IMR-90 (cell line): Measurements from ENCODE around the gene PSD2. TPM values are rescaled to one million over a fixed set of nuclear protein-coding genes. Genes with fewer than 3 reads are reported as not detected.

Source experiments
- ATAC-seq: fragments of 200-7000 bp; cut with Tn5 transposase; 2 replicates; pipeline ENCODE4 v1.9.1; 2020; ENCODE audit warnings: low read depth, mild to moderate bottlenecking, moderate library complexity
- BruUV-seq: library from RNA; stranded (reverse); fragments of 400-500 nt; replicated peaks from 2 replicates; lab custom pipeline; 2021; lab: Mats Ljungman, UMichigan
- CTCF ChIA-PET: fragments of 300-600 bp; formaldehyde crosslinking; extraction: SDS; loops from one replicate; lab custom pipeline; 2021; ENCODE audit warnings: antibody characterized with exemption; lab: Yijun Ruan, JAX
- POLR2A ChIA-PET: fragments of 300-600 bp; sonication (Branson Sonifier 250); formaldehyde crosslinking; loops from one replicate; lab custom pipeline; 2022; ENCODE audit warnings: antibody characterized with exemption; ENCODE audit not compliant: unreplicated experiment; lab: Charles Lee
- DNase-seq: peaks from one replicate; pipeline ENCODE4 v3.0.0; 2013
- H2AFZ ChIP-seq: replicated peaks from 2 replicates; pipeline ENCODE3; 2013; ENCODE audit warnings: low read length, mild to moderate bottlenecking; ENCODE audit not compliant: poor library complexity
- H2AK5ac ChIP-seq: 2 replicates; pipeline ENCODE4 v1.6.1; 2013; ENCODE audit warnings: low read depth, low read length, inconsistent platforms
- H2AK9ac ChIP-seq: replicated peaks from 2 replicates; pipeline ENCODE3; 2013; ENCODE audit warnings: mild to moderate bottlenecking, low read depth, low read length, moderate library complexity; ENCODE audit not compliant: poor library complexity
- H2BK120ac ChIP-seq: 2 replicates; pipeline ENCODE4 v1.6.1; 2013; ENCODE audit warnings: low read depth, low read length, inconsistent platforms
- H2BK15ac ChIP-seq: 3 replicates; pipeline ENCODE4 v1.6.1; 2013; ENCODE audit warnings: low read depth, low read length, inconsistent platforms
- H2BK20ac ChIP-seq: 2 replicates; pipeline ENCODE4 v1.6.1; 2013; ENCODE audit warnings: low read depth, mild to moderate bottlenecking, inconsistent platforms, low read length, moderate library complexity
- H2BK5ac ChIP-seq: 2 replicates; pipeline ENCODE4 v1.6.1; 2013; ENCODE audit warnings: mild to moderate bottlenecking, low read depth, low read length, inconsistent platforms; ENCODE audit not compliant: poor library complexity, severe bottlenecking
- H3K14ac ChIP-seq: replicated peaks from 2 replicates; pipeline ENCODE4 v1.6.1; 2013; ENCODE audit warnings: low read depth, low read length, inconsistent platforms
- H3K18ac ChIP-seq: 2 replicates; pipeline ENCODE4 v1.6.1; 2013; ENCODE audit warnings: low read depth, low read length, control low read depth
- H3K23ac ChIP-seq: 2 replicates; pipeline ENCODE4 v1.6.1; 2013; ENCODE audit warnings: low read depth, low read length, inconsistent platforms
- H3K27ac ChIP-seq: 2 replicates; pipeline ENCODE4 v1.5.1; 2013; ENCODE audit warnings: mild to moderate bottlenecking, control low read depth, low read length; ENCODE audit not compliant: insufficient read depth
- H3K27me3 ChIP-seq: 2 replicates; pipeline ENCODE4 v1.6.1; 2013; ENCODE audit warnings: low read length; ENCODE audit not compliant: control insufficient read depth, insufficient read depth
- H3K36me3 ChIP-seq: 2 replicates; pipeline ENCODE4 v1.6.1; 2013; ENCODE audit warnings: low read length, mixed read lengths; ENCODE audit not compliant: control insufficient read depth, insufficient read depth
- H3K4ac ChIP-seq: 2 replicates; pipeline ENCODE4 v1.6.1; 2013; ENCODE audit warnings: low read depth, low read length, inconsistent platforms
- H3K4me1 ChIP-seq: 2 replicates; pipeline ENCODE4 v1.6.1; 2013; ENCODE audit warnings: low read length, mixed read lengths; ENCODE audit not compliant: control insufficient read depth, insufficient read depth
- H3K4me2 ChIP-seq: 2 replicates; pipeline ENCODE4 v1.6.1; 2013; ENCODE audit warnings: low read depth, mild to moderate bottlenecking, control low read depth, low read length, moderate library complexity
- H3K4me3 ChIP-seq: 2 replicates; pipeline ENCODE4 v1.5.1; 2013; ENCODE audit warnings: low read depth, mild to moderate bottlenecking, control low read depth, low read length, moderate library complexity; ENCODE audit not compliant: insufficient read depth
- H3K56ac ChIP-seq: 2 replicates; pipeline ENCODE4 v1.6.1; 2013; ENCODE audit warnings: low read length, inconsistent platforms; ENCODE audit not compliant: insufficient read depth; ENCODE audit errors: extremely low read depth
- H3K79me1 ChIP-seq, 2 experiments: 2 replicates each; pipeline ENCODE4 v1.6.1; 2013; ENCODE audit warnings: low read length in 2 of 2, inconsistent platforms in 1 of 2, low read depth in 1 of 2
- H3K9ac ChIP-seq: 2 replicates; pipeline ENCODE4 v1.6.1; 2013; ENCODE audit warnings: low read depth, low read length, control low read depth
- H3K9me1 ChIP-seq: 2 replicates; pipeline ENCODE4 v1.6.1; 2013; ENCODE audit warnings: low read length, inconsistent platforms; ENCODE audit not compliant: insufficient read depth
- H3K9me3 ChIP-seq: 2 replicates; pipeline ENCODE4 v1.6.1; 2013; ENCODE audit warnings: low read length; ENCODE audit not compliant: control insufficient read depth, insufficient read depth
- H4K20me1 ChIP-seq: 2 replicates; pipeline ENCODE4 v1.6.1; 2013; ENCODE audit warnings: low read length, inconsistent platforms; ENCODE audit not compliant: insufficient read depth
- H4K5ac ChIP-seq: 2 replicates; pipeline ENCODE4 v1.6.1; 2013; ENCODE audit warnings: mild to moderate bottlenecking, low read depth, low read length, control low read depth
- H4K8ac ChIP-seq, 2 experiments: 2 replicates each; pipeline ENCODE4 v1.6.1; 2013; ENCODE audit warnings: low read depth in 2 of 2, low read length in 2 of 2, control low read depth in 1 of 2, inconsistent platforms in 1 of 2
- H4K91ac ChIP-seq: 2 replicates; pipeline ENCODE4 v1.6.1; 2013; ENCODE audit warnings: low read depth, low read length, inconsistent platforms; ENCODE audit not compliant: insufficient read depth
- BHLHE40 ChIP-seq: fragments of 150-350 bp; IDR thresholded peaks from 2 replicates; pipeline ENCODE4 v1.6.1; 2016; ENCODE audit warnings: mild to moderate bottlenecking, low read depth, low read length
- CEBPB ChIP-seq: IDR thresholded peaks from 2 replicates; pipeline ENCODE4 v1.6.1; 2012; ENCODE audit warnings: low read depth, low read length, improper control_type of control experiment
- CHD1 ChIP-seq: IDR thresholded peaks from 2 replicates; pipeline ENCODE4 v1.6.1; 2012; ENCODE audit warnings: low read depth, low read length, improper control_type of control experiment
- FOS ChIP-seq: fragments of 150-350 bp; IDR thresholded peaks from 2 replicates; pipeline ENCODE4 v1.6.1; 2016; ENCODE audit warnings: low read depth, low read length
- MAFK ChIP-seq: IDR thresholded peaks from 2 replicates; pipeline ENCODE4 v1.6.1; 2012; ENCODE audit warnings: low read depth, low read length, improper control_type of control experiment
- MAZ ChIP-seq: IDR thresholded peaks from 2 replicates; pipeline ENCODE4 v1.6.1; 2012; ENCODE audit warnings: low read depth, mild to moderate bottlenecking, low read length, improper control_type of control experiment, moderate library complexity, borderline replicate concordance
- MXI1 ChIP-seq: IDR thresholded peaks from 2 replicates; pipeline ENCODE4 v1.6.1; 2012; ENCODE audit warnings: low read depth, mild to moderate bottlenecking, low read length, moderate library complexity, borderline replicate concordance
- NFE2L2 ChIP-seq: fragments of 150-350 bp; IDR thresholded peaks from 2 replicates; pipeline ENCODE4 v1.6.1; 2016; ENCODE audit warnings: low read depth, mild to moderate bottlenecking, low read length
- POLR2A ChIP-seq: IDR thresholded peaks from 2 replicates; pipeline ENCODE4 v1.6.1; 2012; ENCODE audit warnings: mild to moderate bottlenecking, low read depth, low read length
- RAD21 ChIP-seq: IDR thresholded peaks from 2 replicates; pipeline ENCODE4 v1.6.1; 2012; ENCODE audit warnings: low read length, improper control_type of control experiment
- RCOR1 ChIP-seq: IDR thresholded peaks from 2 replicates; pipeline ENCODE4 v1.6.1; 2012; ENCODE audit warnings: mild to moderate bottlenecking, low read length, improper control_type of control experiment; ENCODE audit not compliant: insufficient replicate concordance
- RFX5 ChIP-seq: IDR thresholded peaks from 2 replicates; pipeline ENCODE4 v1.8.0; 2012; ENCODE audit warnings: low read depth, mild to moderate bottlenecking, low read length, moderate library complexity
- SMC3 ChIP-seq: fragments of 150-350 bp; IDR thresholded peaks from 2 replicates; pipeline ENCODE4 v1.6.1; 2016; ENCODE audit warnings: low read depth, mild to moderate bottlenecking, antibody characterized with exemption, low read length, moderate library complexity
- USF2 ChIP-seq: fragments of 150-350 bp; IDR thresholded peaks from 2 replicates; pipeline ENCODE4 v1.6.1; 2017; ENCODE audit warnings: mild to moderate bottlenecking, antibody characterized with exemption, low read length, low read depth
- WGBS, 2 experiments: methylation state at CpG; one replicate each; pipeline versions ENCODE4 v1.1.5 to v1.1.7; 2013; ENCODE audit warnings: missing lambda C conversion rate in 2 of 2; ENCODE audit not compliant: insufficient read length in 1 of 2; ENCODE audit errors: extremely low coverage in 2 of 2; 5-methylcytosine and 5-hydroxymethylcytosine counted together
- dilution Hi-C: fragments of 300-500 bp; cut with HindIII; formaldehyde crosslinking; loops from one replicate; pipeline ENCODE4 v1.14.3; 2018; ENCODE audit warnings: low sequenced_read_pairs; ENCODE audit not compliant: unreplicated experiment
- in situ Hi-C: fragments of 300-500 bp; cut with MboI; formaldehyde crosslinking; loops from 3 replicates; pipeline ENCODE4 v1.14.3; 2019; ENCODE audit warnings: low sequenced_read_pairs, inconsistent platforms, mixed read lengths
- intact Hi-C: fragments of 100-400 bp; cut with micrococcal nuclease; formaldehyde crosslinking; loops from 2 replicates; pipeline ENCODE4 v1.10.0; 2022
- polyA plus RNA-seq, 3 experiments: library from polyadenylated mRNA; depleted of rRNA; stranded (reverse); fragments of >200 nt; gene quantifications; 2 replicates each; pipeline ENCODE4 v1.2.3, GENCODE V29; 2012; ENCODE audit warnings: low replicate concordance in 1 of 3
- total RNA-seq: library from RNA; depleted of rRNA; stranded (reverse); fragments of >200 nt; gene quantifications from 2 replicates; pipeline ENCODE4 v1.2.3, GENCODE V29; 2012
- TF ChIP-seq, protein P1 (sequence below): fragments of 150-350 bp; IDR thresholded peaks from 2 replicates; pipeline ENCODE4 v1.6.1; 2016; ENCODE audit warnings: low read depth, mild to moderate bottlenecking, low read length, moderate library complexity, borderline replicate concordance
- TF ChIP-seq, protein P2 (sequence below): conservative IDR thresholded peaks from 2 replicates; pipeline ENCODE4 v1.5.1; 2012; ENCODE audit warnings: mild to moderate bottlenecking, low read depth, low read length, improper control_type of control experiment

PSD2 gene
- total and polyA plus RNA-seq, 2 of the 4 experiments (the other 2 are of a cell fraction): 0.05 TPM; not detected in 1

DNA sequence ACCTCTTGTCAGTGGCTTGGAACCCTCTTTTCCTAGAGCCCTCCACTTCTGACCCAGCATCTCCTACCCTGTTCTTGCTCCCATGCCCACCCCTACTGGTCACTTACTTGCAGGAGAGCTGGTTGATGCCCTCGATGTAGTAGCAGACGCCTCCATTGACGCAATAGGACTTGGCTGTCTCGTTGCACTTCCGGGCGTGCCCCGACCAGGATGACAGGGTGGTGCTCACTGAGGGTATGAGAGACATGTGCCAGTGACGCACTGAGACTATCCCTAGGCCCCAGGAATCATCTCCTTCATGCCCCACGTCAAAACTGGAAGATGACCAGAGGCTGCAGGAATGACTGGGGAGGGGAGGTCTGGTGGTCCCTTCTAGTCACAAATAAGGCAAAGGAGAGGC is 76.0 kb downstream of the PSD2 start:
- Histone ChIP-seq H4K5ac (no peak overlapping the region), H3K4me1 (no peaks in the 10 kb centered on the region; the same call in 1 of the 2 replicates), H3K56ac (no peak overlapping the region), H3K4me3 (no peak overlapping the region), H2BK120ac (no peak overlapping the region), H2BK5ac (no peak overlapping the region), H3K9me3 (no peaks in the 10 kb centered on the region), H3K23ac (no peak overlapping the region), H3K36me3 (no peaks in the 10 kb centered on the region), H4K8ac (no peak overlapping the region), H2AK5ac (no peak overlapping the region), H3K27me3 (peaks cover 71% of the 10 kb centered on the region), H2BK20ac (no peak overlapping the region), H3K4ac (no peak overlapping the region), H2AK9ac (no peak overlapping the region), H3K79me1 (no peaks in the 10 kb centered on the region), H3K18ac (no peak overlapping the region), H3K9me1 (no peaks in the 10 kb centered on the region), H3K9ac (no peak overlapping the region), H2BK15ac (no peak overlapping the region), H3K14ac (no peak overlapping the region), H3K4me2 (no peak overlapping the region), H2AFZ (no peak overlapping the region), H4K91ac (no peak overlapping the region), H4K20me1 (no peaks in the 10 kb centered on the region), H3K27ac (no peak overlapping the region)
- in situ Hi-C loops: no loop called here
- DNase-seq (no peak), ATAC-seq (no peak)
- 50% methylated on average over 3 of the region's 9 CpGs; no CpG with 5 or more reads in 1 of the 2 experiments for WGBS, 2 experiments
- no TSS peak for BruUV-seq
- dilution Hi-C loops: no loop called here
- TF ChIP-seq, protein P1, sequence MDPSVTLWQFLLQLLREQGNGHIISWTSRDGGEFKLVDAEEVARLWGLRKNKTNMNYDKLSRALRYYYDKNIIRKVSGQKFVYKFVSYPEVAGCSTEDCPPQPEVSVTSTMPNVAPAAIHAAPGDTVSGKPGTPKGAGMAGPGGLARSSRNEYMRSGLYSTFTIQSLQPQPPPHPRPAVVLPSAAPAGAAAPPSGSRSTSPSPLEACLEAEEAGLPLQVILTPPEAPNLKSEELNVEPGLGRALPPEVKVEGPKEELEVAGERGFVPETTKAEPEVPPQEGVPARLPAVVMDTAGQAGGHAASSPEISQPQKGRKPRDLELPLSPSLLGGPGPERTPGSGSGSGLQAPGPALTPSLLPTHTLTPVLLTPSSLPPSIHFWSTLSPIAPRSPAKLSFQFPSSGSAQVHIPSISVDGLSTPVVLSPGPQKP: no peak
- TF ChIP-seq MAFK: no peak
- TF ChIP-seq NFE2L2: no peak
- TF ChIP-seq USF2: no peak
- TF ChIP-seq MAZ: no peak
- no peak for TF ChIP-seq RFX5
- no peak for TF ChIP-seq RCOR1
- TF ChIP-seq, protein P2, sequence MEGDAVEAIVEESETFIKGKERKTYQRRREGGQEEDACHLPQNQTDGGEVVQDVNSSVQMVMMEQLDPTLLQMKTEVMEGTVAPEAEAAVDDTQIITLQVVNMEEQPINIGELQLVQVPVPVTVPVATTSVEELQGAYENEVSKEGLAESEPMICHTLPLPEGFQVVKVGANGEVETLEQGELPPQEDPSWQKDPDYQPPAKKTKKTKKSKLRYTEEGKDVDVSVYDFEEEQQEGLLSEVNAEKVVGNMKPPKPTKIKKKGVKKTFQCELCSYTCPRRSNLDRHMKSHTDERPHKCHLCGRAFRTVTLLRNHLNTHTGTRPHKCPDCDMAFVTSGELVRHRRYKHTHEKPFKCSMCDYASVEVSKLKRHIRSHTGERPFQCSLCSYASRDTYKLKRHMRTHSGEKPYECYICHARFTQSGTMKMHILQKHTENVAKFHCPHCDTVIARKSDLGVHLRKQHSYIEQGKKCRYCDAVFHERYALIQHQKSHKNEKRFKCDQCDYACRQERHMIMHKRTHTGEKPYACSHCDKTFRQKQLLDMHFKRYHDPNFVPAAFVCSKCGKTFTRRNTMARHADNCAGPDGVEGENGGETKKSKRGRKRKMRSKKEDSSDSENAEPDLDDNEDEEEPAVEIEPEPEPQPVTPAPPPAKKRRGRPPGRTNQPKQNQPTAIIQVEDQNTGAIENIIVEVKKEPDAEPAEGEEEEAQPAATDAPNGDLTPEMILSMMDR: no peak
- TF ChIP-seq CHD1: no peak
- TF ChIP-seq SMC3: no peak
- no peak for TF ChIP-seq BHLHE40
- no peak for TF ChIP-seq CEBPB
- TF ChIP-seq POLR2A: no peak
- no peak for TF ChIP-seq FOS
- TF ChIP-seq RAD21: no peak
- no peak for TF ChIP-seq MXI1
- ChIA-PET CTCF (interaction anchor here (0.6 to 1.1 kb wide), 2 partner anchors 84 to 96 kb away, joined by 3 read pairs; no protein-coding TSS in a partner anchor), POLR2A (no interaction called here)
- intact Hi-C loops: no loop called here
